ENCODE measurements around the gene MMP28.
A peak's percentile ranks its signal among the peaks of the same experiment; 100 is the strongest.

DNA sequence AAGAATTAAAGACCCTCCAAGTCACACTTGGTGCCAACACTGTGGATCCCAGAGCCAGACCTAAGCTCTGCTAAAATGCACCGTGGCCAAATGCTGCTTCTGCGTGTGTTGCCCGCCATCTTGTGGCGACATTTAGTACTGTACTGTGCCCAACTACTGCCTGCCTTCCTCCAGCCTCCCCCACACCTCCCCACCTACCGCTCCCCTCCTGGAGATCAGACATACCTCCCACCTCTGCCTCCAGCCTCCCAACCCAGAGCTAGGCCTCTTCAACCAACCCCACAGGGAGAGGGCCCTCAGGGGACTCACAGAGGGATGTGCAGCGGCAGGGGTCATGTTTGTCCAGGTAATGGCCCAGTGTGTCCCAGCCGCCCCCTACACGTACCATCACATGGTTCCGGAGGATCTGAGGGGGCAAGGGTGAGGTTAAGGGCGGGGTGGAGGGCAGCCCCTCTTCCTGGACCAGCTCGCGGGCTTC lies 47.9 kb downstream of the MMP28 start:
- TF ChIP-seq, protein P1, sequence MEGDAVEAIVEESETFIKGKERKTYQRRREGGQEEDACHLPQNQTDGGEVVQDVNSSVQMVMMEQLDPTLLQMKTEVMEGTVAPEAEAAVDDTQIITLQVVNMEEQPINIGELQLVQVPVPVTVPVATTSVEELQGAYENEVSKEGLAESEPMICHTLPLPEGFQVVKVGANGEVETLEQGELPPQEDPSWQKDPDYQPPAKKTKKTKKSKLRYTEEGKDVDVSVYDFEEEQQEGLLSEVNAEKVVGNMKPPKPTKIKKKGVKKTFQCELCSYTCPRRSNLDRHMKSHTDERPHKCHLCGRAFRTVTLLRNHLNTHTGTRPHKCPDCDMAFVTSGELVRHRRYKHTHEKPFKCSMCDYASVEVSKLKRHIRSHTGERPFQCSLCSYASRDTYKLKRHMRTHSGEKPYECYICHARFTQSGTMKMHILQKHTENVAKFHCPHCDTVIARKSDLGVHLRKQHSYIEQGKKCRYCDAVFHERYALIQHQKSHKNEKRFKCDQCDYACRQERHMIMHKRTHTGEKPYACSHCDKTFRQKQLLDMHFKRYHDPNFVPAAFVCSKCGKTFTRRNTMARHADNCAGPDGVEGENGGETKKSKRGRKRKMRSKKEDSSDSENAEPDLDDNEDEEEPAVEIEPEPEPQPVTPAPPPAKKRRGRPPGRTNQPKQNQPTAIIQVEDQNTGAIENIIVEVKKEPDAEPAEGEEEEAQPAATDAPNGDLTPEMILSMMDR (IDR thresholded peaks at IDR 0.05), result peak in 1 of 3 donors; percentile 73
- TF ChIP-seq POLR2A (IDR thresholded peaks at IDR 0.05), result no peak

Data from lower leg skin (tissue), 3 donors.